HG03095 (cell line): Measurements from ENCODE around the gene ZP2.
"Not testable (repeated sequence)": the region's sequence is repeated elsewhere in the genome, so short reads cannot be mapped to it uniquely, and the experiment has no call there.

ENCODE experiments used
- ATAC-seq: cut with Tn5 transposase; IDR thresholded peaks from one replicate; pipeline ENCODE4 v1.9.1; 2021; ENCODE audit warnings: moderate library complexity; ENCODE audit not compliant: unreplicated experiment

ZP2 gene

GRCh38 chr16:21179126-21179982, 32.0 kb downstream of the ZP2 start:
- no peak for ATAC-seq

GRCh38 chr16:21175397-21175796, 36.0 kb downstream of the ZP2 start:
- ATAC-seq: no peak

DNA sequence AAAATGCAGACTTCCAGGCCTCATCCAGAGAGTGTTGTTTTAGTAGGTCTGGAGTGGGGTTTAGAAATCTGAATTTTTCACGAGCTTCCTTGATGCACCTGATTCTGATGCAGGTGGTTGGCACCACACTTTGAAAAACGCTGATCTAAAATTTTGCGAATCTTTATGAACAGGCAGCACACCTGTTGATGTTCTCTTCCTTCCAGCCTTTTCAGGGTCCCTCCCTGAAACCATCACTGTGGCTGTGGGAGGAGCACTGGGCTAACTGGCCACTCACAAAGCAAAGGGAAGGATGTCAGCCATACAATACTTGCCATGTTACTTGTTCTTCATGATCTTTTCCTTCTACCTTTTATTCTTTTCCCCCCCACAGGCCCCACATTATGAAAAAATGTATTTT, 38.7 kb downstream of the ZP2 start:
- no peak for ATAC-seq

DNA sequence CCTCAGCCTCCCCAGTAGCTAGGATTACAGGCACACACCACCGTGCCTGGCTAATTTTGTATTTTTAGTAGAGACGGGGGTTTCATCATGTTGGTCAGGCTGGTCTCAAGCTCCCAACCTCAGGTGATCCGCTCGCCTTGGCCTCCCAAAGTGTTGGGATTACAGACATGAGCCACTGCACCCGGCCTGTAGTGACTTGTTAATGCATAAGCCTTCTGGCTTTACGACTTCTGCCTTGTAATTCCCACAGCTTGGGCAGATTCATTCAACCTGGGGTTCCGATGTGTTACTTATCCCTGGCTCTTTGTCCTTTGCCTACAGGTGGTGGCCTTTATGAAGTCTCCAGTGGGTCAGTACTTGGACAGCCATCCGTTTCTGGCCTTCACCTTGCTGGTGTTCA, 41.3 kb downstream of the ZP2 start:
- ATAC-seq: not testable (repeated sequence)

DNA sequence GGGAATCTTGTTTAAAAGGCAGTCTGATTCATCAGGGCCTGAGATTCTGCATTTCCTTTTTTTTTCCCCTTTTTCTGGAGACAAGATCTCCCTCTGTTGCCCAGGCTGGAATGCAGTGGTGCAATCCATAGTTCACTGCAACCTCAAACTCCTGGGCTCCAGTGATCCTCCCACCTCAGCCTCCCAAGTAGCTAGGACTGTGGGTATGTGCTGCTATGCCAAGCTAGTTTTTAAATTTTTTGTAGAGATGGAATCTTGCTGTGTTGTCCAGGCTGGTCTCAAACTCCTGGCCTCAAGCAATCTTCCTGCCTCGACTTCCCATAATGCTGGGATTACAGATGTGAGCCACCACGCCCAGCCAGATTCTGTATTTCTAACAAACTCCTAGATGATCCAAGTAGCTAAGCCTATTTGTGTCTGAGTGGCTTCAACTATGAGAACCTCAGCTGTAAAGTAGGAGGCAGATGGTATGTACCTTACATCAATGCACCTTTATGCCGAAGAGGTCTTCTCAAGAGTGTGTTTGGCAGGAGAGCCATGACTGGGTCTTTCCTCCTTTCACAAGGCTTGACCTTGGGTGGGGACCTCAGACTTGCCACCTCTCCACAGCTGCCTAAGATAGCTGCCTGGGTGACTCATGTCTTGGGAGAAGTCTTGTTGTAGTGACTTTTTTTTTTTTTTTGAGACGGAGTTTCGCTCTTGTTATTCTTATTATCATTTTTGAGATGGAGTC, 42.0 kb downstream of the ZP2 start:
- ATAC-seq: no peak

- no peak for ATAC-seq
These were observed 43.3 kb downstream of the ZP2 start for GRCh38 chr16:21167929-21168602.

- no peak for ATAC-seq
These were observed 44.0 kb downstream of the ZP2 start for GRCh38 chr16:21167360-21167759.

GRCh38 chr16:21166561-21166961, 44.8 kb downstream of the ZP2 start:
- no peak for ATAC-seq

GRCh38 chr16:21164521-21165168, 46.7 kb downstream of the ZP2 start:
- ATAC-seq: no peak

- ATAC-seq: no peak
These were observed 47.8 kb downstream of the ZP2 start for GRCh38 chr16:21163576-21163975.

- no peak for ATAC-seq
These were observed 48.7 kb downstream of the ZP2 start for GRCh38 chr16:21162661-21163151.

DNA sequence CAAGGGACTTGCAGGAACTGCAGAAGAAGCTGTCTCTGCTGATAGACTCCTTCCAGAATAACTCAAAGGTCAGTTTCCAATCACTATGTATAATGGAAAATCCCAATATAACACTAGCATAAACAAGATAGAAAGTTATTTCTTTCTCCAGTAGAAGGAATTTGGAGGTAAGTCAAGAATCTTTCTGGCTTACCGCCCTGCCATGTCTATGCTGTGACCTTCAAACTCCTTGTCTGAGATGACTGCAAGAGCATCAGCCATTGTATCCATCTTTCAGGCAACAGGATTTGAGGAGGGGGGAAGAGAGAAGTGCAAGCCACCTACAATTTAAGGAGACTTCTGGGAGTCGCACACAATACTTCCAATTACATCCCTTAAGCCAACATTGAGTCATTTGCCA, 50.2 kb downstream of the ZP2 start:
- ATAC-seq: no peak

DNA sequence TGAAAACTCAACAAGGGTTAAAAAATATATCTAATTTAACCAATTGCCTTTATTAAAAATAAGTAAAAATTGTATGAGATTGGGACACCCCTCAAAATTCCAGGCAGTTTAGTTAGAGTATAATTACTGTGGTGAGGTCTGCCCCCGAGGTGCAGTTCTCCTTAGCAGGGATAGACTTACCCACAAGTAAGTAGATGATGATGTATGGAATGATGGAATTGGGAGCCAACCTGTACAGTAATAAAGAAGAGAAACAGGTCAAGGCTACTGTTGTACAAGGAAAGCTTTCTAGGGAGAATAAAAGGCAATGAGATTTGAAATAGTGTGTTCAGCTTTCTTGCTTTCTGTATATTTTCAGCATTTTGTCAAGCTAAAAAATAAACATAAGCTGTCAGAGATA, 51.1 kb downstream of the ZP2 start:
- ATAC-seq: no peak

GRCh38 chr16:21159281-21159951, 52.0 kb downstream of the ZP2 start:
- no peak for ATAC-seq

GRCh38 chr16:21158208-21159110, 52.9 kb downstream of the ZP2 start, which contains the start of gene LDAF1:
Gene LDAF1, plus strand, starts transcription at chr16:21158674. Its CDS starts 2,509 bp downstream, at chr16:21161183.
- peak; percentile 72 for ATAC-seq

DNA sequence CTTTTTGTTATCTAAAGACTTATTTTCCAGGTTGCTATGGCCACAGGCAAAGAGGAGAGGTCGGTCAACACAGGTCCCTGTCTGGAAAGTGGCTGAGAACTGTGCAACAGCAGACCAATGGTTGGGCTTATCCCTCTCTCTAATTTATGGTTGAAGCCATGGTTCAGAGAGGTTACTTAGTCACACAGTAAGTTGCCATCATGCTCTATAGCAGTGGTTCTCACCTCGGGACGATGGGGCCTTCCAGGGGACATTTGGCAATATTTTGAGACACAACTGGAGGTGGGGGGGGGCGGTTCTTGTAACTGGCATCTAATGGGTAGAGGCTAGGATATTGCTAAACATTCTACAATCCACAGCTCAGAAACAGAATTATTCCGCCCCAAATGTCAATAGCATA, 53.7 kb downstream of the ZP2 start:
- ATAC-seq: no peak

DNA sequence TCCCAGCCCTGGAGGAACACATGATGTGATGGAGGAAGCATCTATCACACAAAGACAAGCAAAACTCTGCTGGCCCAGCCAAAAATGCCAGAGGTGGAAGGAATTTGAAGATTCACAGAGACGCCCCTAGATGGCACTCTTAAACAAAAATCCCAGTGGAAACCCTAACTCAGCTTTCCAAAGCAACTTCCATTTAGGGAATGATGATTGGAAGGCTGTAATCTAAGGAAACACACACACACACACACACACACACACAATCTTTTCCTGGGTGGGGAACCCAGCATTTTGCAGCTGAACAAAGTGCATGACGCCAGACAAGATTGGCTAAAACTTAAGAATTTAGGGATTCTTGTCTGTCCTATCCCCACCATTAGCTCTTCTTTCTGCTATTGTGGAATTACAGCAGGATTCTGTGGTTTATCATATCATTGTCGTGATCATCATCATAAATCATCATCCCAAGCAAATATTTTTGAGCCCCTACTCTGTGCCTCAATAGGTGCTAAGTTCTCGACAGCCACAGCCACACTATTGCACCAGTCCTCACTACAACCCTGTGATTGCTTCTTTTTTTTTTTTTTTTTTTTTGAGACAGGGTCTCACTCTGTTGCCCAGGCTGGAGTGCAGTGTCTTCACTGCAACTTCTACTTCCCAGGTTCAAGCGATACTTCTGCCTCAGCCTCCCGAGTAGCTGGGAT, 54.5 kb downstream of the ZP2 start:
- ATAC-seq: no peak

- ATAC-seq: not testable (repeated sequence)
These were observed 55.4 kb downstream of the ZP2 start for GRCh38 chr16:21156011-21156410.
